K562 (cell line): ENCODE results near the gene ZNF189. TPM values are rescaled to one million over a fixed set of nuclear protein-coding genes. Genes with fewer than 3 reads are reported as not detected.

ENCODE experiments used
- ATAC-seq: fragments of 200-7000 bp; cut with Tn5 transposase; 3 replicates; pipeline ENCODE4 v1.9.1; 2020; ENCODE audit warnings: moderate library complexity
- BruUV-seq: library from RNA; stranded (reverse); fragments of 400-500 nt; replicated peaks from 2 replicates; lab custom pipeline; 2021; lab: Mats Ljungman, UMichigan
- CTCF ChIA-PET: fragments of 300-600 bp; formaldehyde crosslinking; extraction: SDS; loops from one replicate; lab custom pipeline; 2021; ENCODE audit warnings: low intra/inter-chr PET ratio; lab: Yijun Ruan, JAX
- POLR2A ChIA-PET: fragments of 300-600, 350-650 bp; sonication (Branson Sonifier 250); formaldehyde crosslinking; extraction: SDS; loops from one replicate; lab custom pipeline; 2021; ENCODE audit warnings: antibody characterized with exemption, inconsistent platforms; lab: Yijun Ruan, JAX
- DNase-seq, 4 experiments: peaks; one replicate each; pipeline versions ENCODE4 v3.0.0 to v3.0.0-alpha.2; 2011 to 2018; ENCODE audit warnings: low spot score in 3 of 4, mixed read lengths in 3 of 4; ENCODE audit errors: extremely low read depth in 1 of 4
- FAIRE-seq: peaks from 2 replicates; lab custom pipeline; 2011; peaks lifted over from hg19 to GRCh38; lab: Jason Lieb, UNC
- H2AFZ ChIP-seq: 2 replicates; pipeline ENCODE4 v1.6.0; 2011; ENCODE audit warnings: low read depth, low read length, control low read depth, inconsistent platforms
- H3K27ac ChIP-seq: fragments of 200-600 bp; 3 replicates; pipeline ENCODE4 v1.8.0; 2011; ENCODE audit warnings: low read depth, mild to moderate bottlenecking, control low read depth, inconsistent platforms, low read length, moderate library complexity, mixed read lengths; ENCODE audit errors: extremely low read depth
- H3K27me3 ChIP-seq, 2 experiments: fragments of 300-600 bp in 1 of 2; 2 replicates in 1 of 2; 3 replicates in 1 of 2; pipeline versions ENCODE4 v1.6.0 to v1.8.0; 2011; ENCODE audit warnings: inconsistent platforms in 2 of 2, low read length in 2 of 2, mild to moderate bottlenecking in 1 of 2, mixed read lengths in 1 of 2, moderate library complexity in 1 of 2; ENCODE audit not compliant: control insufficient read depth in 2 of 2, insufficient read depth in 2 of 2
- H3K36me3 ChIP-seq: fragments of 300-600 bp; 3 replicates; pipeline ENCODE4 v1.8.0; 2011; ENCODE audit warnings: mild to moderate bottlenecking, low read length, inconsistent platforms; ENCODE audit not compliant: control insufficient read depth, insufficient read depth
- H3K4me1 ChIP-seq, 2 experiments: fragments of 200-600 bp in 1 of 2; replicated peaks in 1 of 2; 2 replicates in 1 of 2; 3 replicates in 1 of 2; pipeline versions ENCODE4 v1.5.1 to v1.8.0; 2011; ENCODE audit warnings: inconsistent platforms in 2 of 2, low read length in 2 of 2, mild to moderate bottlenecking in 1 of 2, mixed read lengths in 1 of 2, moderate library complexity in 1 of 2; ENCODE audit not compliant: control insufficient read depth in 2 of 2, insufficient read depth in 2 of 2
- H3K4me2 ChIP-seq: 2 replicates; pipeline ENCODE4 v1.6.1; 2011; ENCODE audit warnings: low read length, control low read depth, inconsistent platforms, mixed read lengths; ENCODE audit not compliant: insufficient read depth
- H3K4me3 ChIP-seq: fragments of 200-600 bp; sonication (generic), shearing (Covaris generic); 2 replicates; pipeline ENCODE4 v1.5.1; 2016; ENCODE audit warnings: control low read depth, inconsistent platforms
- H3K79me2 ChIP-seq: fragments of 200-600 bp; 3 replicates; pipeline ENCODE4 v1.8.0; 2011; ENCODE audit warnings: low read length, inconsistent platforms; ENCODE audit not compliant: control insufficient read depth, insufficient read depth
- H3K9ac ChIP-seq, 2 experiments: 2 replicates each; pipeline versions ENCODE4 v1.6.0 to v1.6.1; 2011; ENCODE audit warnings: low read depth in 2 of 2, low read length in 2 of 2, control low read depth in 1 of 2, inconsistent platforms in 1 of 2, mild to moderate bottlenecking in 1 of 2, mixed read lengths in 1 of 2; ENCODE audit not compliant: insufficient read depth in 1 of 2
- H3K9me1 ChIP-seq: one replicate; pipeline ENCODE4 v1.6.0; 2011; ENCODE audit warnings: inconsistent platforms, mild to moderate bottlenecking, low read length, moderate library complexity; ENCODE audit not compliant: control insufficient read depth, insufficient read depth
- H3K9me3 ChIP-seq: replicated peaks from 2 replicates; pipeline ENCODE4 v1.5.1; 2011; ENCODE audit warnings: low read depth, low read length, inconsistent platforms; ENCODE audit not compliant: control insufficient read depth, insufficient read depth
- H4K20me1 ChIP-seq: replicated peaks from 2 replicates; pipeline ENCODE4 v1.6.1; 2011; ENCODE audit warnings: low read length, inconsistent platforms, mixed read lengths; ENCODE audit not compliant: control insufficient read depth, insufficient read depth
- CBX8 ChIP-seq: fragments of 200-600 bp; sonication (generic); IDR thresholded peaks from 2 replicates; pipeline ENCODE4 v1.6.1; 2012; ENCODE audit warnings: borderline replicate concordance, mixed run types, low read depth, mild to moderate bottlenecking, moderate library complexity, mixed read lengths, low read length, control low read depth, inconsistent platforms; ENCODE audit not compliant: poor library complexity, severe bottlenecking; ENCODE audit errors: extremely low read depth
- DMBX1 ChIP-seq: fragments of 250-450 bp; sonication (Bioruptor Pico); IDR thresholded peaks from 2 replicates; pipeline ENCODE4 v1.8.0; 2022; ENCODE audit warnings: inconsistent platforms, mild to moderate bottlenecking, moderate library complexity, borderline replicate concordance
- FOXA3 ChIP-seq, 2 experiments: fragments of 450-650 bp in 1 of 2; sonication (generic) in 1 of 2; formaldehyde crosslinking; IDR thresholded peaks in 1 of 2; conservative IDR thresholded peaks in 1 of 2; 2 replicates each; pipeline versions ENCODE4 v1.4.0 to v1.8.0; 2020 to 2022; ENCODE audit warnings: mild to moderate bottlenecking in 2 of 2, missing genetic modification reagents in 1 of 2
- HMG20B ChIP-seq: fragments of 250-450 bp; sonication (Bioruptor Pico); IDR thresholded peaks from 2 replicates; pipeline ENCODE4 v1.5.0; 2021; ENCODE audit warnings: mild to moderate bottlenecking
- NBN ChIP-seq: fragments of 450-650 bp; IDR thresholded peaks from 2 replicates; pipeline ENCODE4 v1.6.1; 2016; ENCODE audit warnings: low read depth, mild to moderate bottlenecking
- SLC30A9 ChIP-seq: fragments of 250-450 bp; sonication (Bioruptor Pico); IDR thresholded peaks from 2 replicates; pipeline ENCODE4 v1.8.0; 2022; ENCODE audit warnings: mild to moderate bottlenecking, moderate library complexity
- STAT5B ChIP-seq: fragments of 250-450 bp; sonication (Bioruptor Pico); IDR thresholded peaks from 2 replicates; pipeline ENCODE4 v1.8.0; 2021; ENCODE audit warnings: mild to moderate bottlenecking, inconsistent platforms
- TAF15 ChIP-seq: fragments of 200-400 bp; formaldehyde crosslinking; IDR thresholded peaks from 2 replicates; pipeline ENCODE4 v1.6.1; 2017; ENCODE audit warnings: mild to moderate bottlenecking, low read depth, low read length, moderate library complexity
- USF2 ChIP-seq: sonication (generic); formaldehyde crosslinking; IDR thresholded peaks from 2 replicates; pipeline ENCODE4 v1.5.0; 2020; ENCODE audit warnings: missing genetic modification reagents
- ZNF232 ChIP-seq: sonication (generic); formaldehyde crosslinking; IDR thresholded peaks from 2 replicates; pipeline ENCODE4 v1.8.0; 2022; ENCODE audit warnings: mild to moderate bottlenecking, missing genetic modification reagents
- ZNF280B ChIP-seq: fragments of 250-450 bp; sonication (Bioruptor Pico); IDR thresholded peaks from 2 replicates; pipeline ENCODE4 v1.5.1; 2021; ENCODE audit warnings: mild to moderate bottlenecking
- ZNF668 ChIP-seq: fragments of 250-450 bp; sonication (Bioruptor Pico); IDR thresholded peaks from 2 replicates; pipeline ENCODE4 v1.8.0; 2022; ENCODE audit warnings: mild to moderate bottlenecking, inconsistent platforms
- ZSCAN29 ChIP-seq: fragments of 450-650 bp; IDR thresholded peaks from 2 replicates; pipeline ENCODE4 v1.6.1; 2017
- in situ Hi-C: fragments of 300-500 bp; cut with MboI; formaldehyde crosslinking; loops from 4 replicates; pipeline ENCODE4 v1.15.0; 2018; ENCODE audit warnings: inconsistent platforms, mixed read lengths
- intact Hi-C: fragments of 100-400 bp; cut with micrococcal nuclease; formaldehyde crosslinking; loops from 2 replicates; pipeline ENCODE4 v1.14.2; 2022
- polyA plus RNA-seq, 8 experiments: library from polyadenylated mRNA; depleted of rRNA in 4 of 8; stranded (reverse) in 5 of 8; unstranded in 3 of 8; fragments of >200 nt; fragmentation: Nextera tagmentation in 2 of 8; fragmentation: Illumina TruSeq in 1 of 8; extraction: Ambion mirVana in 2 of 8; extraction: Trizol in 1 of 8; gene quantifications; 2 replicates each; pipeline versions ENCODE4 v1.2.1 to v1.2.3, GENCODE V29; 2011 to 2014; ENCODE audit warnings: inconsistent platforms in 1 of 8, missing spikeins in 1 of 8
- total RNA-seq, 7 experiments: library from RNA; depleted of rRNA in 6 of 7; stranded (reverse); fragments of >200 nt in 6 of 7; fragmentation: Illumina TruSeq in 2 of 7; extraction: Trizol in 2 of 7; gene quantifications; 2 replicates each; pipeline versions ENCODE4 v1.2.1 to v1.2.3, GENCODE V29; 2011 to 2021; ENCODE audit warnings: low replicate concordance in 1 of 7

ZNF189 gene
- total and polyA plus RNA-seq, 9 of the 15 experiments (the other 6 are each of a cell fraction or from before 2014, with no cell fraction given) = 2.4 to 15.3 (median 6.4) TPM

- H3K4me2 ChIP-seq = no peak overlapping the region
- no peaks in the 10 kb centered on the region for H3K36me3 ChIP-seq
- no peak overlapping the region for H3K9ac ChIP-seq
- H3K9me3 ChIP-seq = no peaks in the 10 kb centered on the region; the same call in 1 of the 2 replicates
- in situ Hi-C loops (no loop called here), intact Hi-C loops (no loop called here)
- no peaks in the 10 kb centered on the region for H3K27me3 ChIP-seq
- H3K79me2 ChIP-seq = no peaks in the 10 kb centered on the region
- no peak for FAIRE-seq
- CTCF ChIA-PET = no interaction called here
- DNase-seq = no peak
- H2AFZ ChIP-seq = no peak overlapping the region
- H3K4me3 ChIP-seq = no peak overlapping the region
- TF ChIP-seq STAT5B (CRISPR knock-in tag) (no peak), DMBX1 (CRISPR knock-in tag) (no peak), USF2 (no peak), TAF15 (no peak), ZNF280B (CRISPR knock-in tag) (no peak), ZNF232 (no peak), NBN (no peak), HMG20B (CRISPR knock-in tag) (no peak), FOXA3 (CRISPR knock-in tag; conservative IDR thresholded peaks at IDR 0.05 in 1 of 2, IDR thresholded peaks at IDR 0.05 in 1 of 2) (no peak), SLC30A9 (CRISPR knock-in tag) (no peak), ZNF668 (no peak), CBX8 (no peak), ZSCAN29 (no peak)
- H3K4me1 ChIP-seq = peaks cover 6 to 28% of the 10 kb centered on the region in 2 experiments; a peak in 4 of 5 replicates
- no peaks in the 10 kb centered on the region for H4K20me1 ChIP-seq
- no peaks in the 10 kb centered on the region for H3K9me1 ChIP-seq
- POLR2A ChIA-PET = no interaction called here
- no peak for ATAC-seq
- no TSS peak for BruUV-seq
- H3K27ac ChIP-seq = no peak overlapping the region
Observed at GRCh38 chr9:101360647-101361046, 38.0 kb upstream of the ZNF189 start.
